ENCODE data around the gene SYNPO.
A peak's percentile ranks its signal among the peaks of the same experiment; 100 is the strongest.

The SYNPO gene

DNA sequence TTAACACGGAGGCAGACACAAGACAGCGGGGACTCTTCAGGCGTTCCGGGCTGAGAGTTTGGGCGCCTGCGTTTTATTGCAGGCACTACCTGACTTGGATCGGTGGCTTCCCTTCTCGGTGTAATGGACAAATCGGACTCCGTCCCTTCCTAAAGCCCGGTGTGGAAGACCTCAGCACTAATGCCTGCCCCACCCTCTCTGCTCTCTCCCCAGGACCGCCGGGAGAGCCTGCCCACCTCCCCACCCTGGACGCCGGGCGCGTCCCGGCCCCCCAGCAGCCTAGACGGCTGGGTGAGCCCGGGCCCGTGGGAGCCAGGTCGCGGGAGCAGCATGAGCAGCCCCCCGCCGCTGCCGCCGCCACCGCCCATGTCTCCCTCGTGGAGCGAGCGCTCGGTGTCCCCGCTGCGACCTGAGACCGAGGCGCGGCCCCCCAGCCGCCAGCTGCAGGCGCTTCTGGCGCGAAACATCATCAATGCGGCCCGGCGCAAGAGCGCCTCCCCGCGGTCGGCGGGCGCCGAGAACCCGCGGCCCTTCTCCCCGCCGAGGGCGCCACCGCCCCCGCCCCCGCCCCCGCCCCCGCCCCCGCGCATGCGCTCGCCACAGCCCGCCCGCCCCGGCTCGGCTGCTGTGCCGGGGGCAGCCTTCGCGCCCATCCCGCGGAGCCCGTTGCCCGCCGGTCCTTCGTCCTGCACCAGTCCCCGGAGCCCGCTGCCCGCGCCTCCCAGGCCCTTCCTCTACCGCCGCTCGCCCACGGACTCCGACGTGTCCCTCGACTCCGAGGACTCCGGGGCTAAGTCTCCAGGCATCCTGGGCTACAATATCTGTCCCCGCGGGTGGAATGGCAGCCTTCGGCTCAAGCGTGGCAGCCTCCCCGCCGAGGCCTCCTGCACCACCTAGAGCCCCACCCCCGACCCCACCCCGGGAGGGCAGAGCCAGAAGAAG, 16.0 kb downstream of the SYNPO start:
- peak; percentile 80 for DNase-seq (ENCODE audit: low spot score)

DNA sequence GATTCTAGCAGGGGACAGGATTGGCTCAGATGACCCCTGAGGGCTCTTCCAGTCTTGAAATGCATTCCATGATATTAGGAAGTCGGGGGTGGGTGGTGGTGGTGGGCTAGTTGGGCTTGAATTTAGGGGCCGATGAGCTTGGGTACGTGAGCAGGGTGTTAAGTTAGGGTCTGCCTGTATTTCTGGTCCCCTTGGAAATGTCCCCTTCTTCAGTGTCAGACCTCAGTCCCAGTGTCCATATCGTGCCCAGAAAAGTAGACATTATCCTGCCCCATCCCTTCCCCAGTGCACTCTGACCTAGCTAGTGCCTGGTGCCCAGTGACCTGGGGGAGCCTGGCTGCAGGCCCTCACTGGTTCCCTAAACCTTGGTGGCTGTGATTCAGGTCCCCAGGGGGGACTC, 17.7 kb downstream of the SYNPO start:
- no peak for DNase-seq (ENCODE audit: low spot score)

DNA sequence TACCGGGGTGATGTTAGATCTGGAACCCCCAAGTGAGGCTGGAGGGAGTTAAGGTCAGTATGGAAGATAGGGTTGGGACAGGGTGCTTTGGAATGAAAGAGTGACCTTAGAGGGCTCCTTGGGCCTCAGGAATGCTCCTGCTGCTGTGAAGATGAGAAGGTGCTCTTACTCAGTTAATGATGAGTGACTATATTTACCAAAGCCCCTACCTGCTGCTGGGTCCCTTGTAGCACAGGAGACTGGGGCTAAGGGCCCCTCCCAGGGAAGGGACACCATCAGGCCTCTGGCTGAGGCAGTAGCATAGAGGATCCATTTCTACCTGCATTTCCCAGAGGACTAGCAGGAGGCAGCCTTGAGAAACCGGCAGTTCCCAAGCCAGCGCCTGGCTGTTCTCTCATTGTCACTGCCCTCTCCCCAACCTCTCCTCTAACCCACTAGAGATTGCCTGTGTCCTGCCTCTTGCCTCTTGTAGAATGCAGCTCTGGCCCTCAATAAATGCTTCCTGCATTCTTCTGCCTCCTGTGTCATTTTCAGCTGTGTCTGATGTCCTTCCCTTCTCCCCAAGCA, 18.3 kb downstream of the SYNPO start:
- DNase-seq (ENCODE audit: low spot score): no peak

DNA sequence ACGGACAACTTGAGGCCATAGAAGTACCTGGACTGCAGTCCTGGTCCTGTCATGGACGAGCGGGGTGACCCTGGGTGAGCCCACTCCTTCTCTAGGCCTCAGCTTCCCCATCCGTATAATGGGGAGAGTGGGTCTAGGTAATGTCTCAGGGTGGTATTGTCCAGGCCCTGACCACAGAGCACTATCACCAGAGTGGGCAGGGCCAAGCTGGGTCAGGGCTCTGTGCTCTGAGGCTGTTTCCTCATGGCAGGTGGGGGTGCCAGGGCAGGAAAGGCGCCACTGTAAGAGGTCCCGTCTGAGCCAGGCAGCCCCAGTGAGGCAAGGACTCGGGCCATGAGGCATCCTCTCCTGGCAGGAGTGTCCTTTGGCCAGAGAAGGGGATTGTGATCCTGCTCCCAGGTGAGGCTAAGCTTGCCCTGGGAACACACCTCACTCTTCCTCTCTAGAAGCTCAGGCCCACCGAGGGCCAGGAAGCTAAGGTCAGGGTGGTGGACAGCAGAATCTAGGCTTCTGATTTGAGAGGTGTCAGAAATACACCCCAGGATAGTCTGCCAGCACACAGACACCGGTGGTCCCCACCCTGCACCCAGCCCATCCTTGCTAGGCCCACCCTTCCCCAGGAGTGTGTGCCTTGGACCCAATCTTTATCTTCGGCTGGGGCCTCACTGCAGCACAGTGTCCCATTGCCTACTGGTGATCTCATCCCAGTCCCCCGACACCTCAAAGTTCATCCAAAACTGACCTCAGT, 19.1 kb downstream of the SYNPO start:
- no peak for DNase-seq (ENCODE audit: low spot score)

DNA sequence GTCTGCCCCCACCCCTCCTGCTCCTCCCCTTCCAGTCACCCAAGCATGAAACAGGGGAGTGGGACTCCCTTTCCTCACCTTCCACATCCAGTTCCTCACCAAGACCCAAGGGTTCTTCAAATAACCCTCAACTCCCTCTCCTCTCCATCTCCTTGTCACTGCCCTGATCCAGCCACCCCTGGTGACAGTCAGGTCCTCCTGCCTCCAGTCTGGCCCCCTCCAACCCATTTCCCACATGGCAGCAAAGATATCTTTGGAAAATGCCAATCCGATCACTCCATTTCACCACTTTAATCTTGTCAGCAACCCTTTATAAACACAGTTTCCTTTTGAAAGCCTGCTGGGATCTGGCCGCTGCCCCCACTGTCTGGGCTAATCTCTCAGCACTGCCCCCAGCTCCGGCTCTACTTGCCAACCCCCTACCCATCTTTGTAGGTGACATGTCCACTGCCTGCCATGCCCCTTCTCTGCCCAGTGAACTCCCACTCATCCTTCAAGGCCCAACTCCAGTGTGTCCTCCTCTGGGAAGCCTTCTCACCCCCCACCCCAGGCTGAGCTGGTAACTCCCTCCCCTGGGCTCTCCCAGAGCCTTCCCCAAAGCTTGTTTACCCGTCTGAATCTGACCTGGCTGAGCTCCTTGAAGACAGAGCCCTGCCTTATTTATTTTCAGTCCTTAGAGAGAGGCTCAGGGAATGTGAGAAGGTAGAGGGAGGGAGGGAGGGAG, 19.8 kb downstream of the SYNPO start:
- no peak for DNase-seq (ENCODE audit: low spot score)

DNA sequence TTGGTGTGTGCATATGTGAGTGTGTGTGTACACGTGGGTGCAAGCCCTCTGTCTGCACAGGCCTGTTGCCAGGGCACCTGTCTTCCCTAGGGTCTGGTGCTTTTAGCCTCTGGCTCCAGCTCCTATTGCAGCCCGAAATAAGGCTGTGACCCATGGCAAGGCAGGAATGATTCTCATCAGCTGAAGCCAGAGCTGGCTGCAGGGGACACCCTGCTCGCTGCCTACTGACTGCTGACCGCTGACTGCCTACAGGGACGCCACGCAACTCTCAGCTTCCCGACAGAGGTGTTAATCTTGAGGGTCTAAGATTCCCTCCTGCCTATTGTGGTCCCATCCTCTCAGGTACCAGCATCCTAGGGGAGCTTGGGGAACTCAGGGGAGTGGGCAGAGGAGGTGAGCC, 20.6 kb downstream of the SYNPO start, which contains the start of gene MYOZ3:
Gene MYOZ3, plus strand, starts transcription at position 166 of the 400 bp plus-strand sequence. CDS start 1,691 bp downstream, outside the sequence.
- no peak for DNase-seq (ENCODE audit: low spot score)

DNA sequence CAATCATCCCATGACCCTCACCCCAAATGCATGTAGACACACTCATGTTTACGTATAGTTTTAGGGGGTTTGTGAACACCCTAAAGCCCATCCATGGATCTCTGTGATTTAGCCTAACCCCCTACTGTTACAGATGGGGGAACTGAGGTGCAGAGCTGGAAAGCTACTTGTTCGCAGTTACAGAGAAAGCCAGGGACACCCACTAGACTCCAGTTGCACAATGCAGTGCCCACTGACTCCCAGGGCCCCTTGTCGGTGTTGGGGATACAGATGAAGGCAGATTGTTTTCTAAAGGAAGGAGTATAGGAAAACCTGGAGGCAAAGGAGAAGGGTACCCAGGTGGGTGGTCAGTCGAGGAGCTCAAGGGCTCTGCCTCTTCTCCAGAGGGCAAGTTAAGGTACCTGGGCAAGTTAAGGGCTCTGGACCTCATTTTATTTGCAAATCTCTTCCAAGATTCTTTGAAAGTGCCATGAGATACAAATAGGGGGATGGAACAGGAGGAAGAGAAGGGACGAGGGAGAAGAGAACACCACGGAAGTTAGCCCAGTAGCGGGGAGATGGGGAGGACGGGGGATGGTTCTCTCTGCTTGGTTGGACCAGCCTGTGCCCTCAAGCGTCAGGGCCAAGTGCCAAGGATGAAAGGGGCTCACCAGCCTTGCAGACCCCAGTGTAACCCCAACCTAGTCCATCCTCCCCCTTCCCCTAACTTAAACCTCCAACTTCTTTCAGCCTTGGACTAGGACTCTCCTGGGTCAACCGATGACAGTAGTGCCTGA, 21.5 kb downstream of the SYNPO start:
- DNase-seq (ENCODE audit: low spot score): no peak

DNA sequence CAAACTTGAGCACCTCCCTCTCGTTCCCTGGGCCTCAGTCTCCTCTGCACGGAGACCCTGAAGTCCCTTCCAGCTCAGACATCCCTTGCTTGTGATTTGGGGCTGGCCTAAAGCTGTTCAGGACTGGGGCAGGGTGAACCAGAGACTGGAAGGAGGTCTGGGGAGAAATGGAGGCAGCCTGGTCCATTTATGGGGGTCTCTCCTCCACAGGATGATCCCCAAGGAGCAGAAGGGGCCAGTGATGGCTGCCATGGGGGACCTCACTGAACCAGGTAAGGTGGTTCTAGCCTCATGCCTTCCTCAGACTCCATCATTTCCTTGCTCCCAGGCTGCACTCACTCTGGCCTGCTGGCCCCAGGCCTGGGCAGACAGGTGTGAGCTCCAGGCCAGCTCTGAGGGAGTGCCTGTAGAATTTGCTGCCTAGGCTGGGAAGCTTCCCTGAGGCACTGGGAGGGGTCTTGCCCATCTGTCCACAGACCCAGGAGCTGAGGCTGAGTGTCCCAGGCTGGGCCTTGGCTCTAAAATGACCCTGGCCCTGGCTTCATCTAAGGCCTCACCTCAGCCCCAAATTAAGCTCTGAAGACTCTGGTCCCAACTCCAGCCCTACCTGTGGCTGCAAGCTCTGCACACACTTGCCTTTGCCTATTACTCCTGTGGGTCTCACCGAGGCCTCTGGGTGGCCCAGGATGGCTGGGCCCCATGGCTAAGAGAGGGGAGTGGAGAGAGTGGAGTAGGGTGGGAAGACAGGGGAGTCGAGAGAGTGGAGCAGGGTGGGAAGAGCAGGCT, 22.5 kb downstream of the SYNPO start:
- DNase-seq (ENCODE audit: low spot score): no peak

DNA sequence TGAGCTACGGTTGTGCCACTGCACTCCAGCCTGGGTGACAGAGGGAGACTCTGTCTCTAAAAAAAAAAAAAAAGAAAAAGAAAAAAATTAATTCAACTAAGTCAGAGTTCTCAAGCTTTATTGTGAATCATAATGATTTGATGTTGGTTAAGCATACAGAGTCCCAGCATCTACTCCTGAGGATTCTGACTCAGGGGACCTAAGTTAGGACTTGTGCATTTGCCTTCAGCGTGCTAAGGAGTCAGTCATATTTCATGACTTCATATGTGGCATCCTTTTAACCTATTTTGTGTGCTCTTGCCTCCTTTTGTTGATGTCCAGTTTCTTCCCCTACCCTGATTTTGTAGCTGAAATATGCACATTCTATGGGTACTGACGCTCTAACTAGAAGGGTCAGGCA, 23.5 kb downstream of the SYNPO start:
- DNase-seq (ENCODE audit: low spot score): no peak

DNA sequence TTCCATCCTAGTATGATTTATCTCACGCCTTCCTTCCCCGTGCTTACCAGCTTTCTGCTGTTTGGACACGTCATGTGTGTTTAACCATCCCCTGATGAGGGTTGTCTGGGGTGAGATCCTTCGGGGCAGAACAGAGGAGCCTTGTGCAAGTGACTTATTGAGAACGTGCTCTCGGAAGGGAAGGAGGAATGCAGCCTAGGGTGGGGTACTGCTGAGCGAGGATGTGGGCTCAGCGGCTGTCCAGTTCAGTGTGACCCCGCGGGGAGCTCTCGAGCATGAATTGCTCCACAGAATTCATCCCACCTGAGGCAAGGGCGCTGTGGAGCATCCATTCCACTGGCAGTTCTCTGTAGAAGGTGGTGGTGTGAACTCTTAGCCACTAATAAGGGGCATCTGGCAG, 24.6 kb downstream of the SYNPO start:
- DNase-seq (ENCODE audit: low spot score): no peak

DNA sequence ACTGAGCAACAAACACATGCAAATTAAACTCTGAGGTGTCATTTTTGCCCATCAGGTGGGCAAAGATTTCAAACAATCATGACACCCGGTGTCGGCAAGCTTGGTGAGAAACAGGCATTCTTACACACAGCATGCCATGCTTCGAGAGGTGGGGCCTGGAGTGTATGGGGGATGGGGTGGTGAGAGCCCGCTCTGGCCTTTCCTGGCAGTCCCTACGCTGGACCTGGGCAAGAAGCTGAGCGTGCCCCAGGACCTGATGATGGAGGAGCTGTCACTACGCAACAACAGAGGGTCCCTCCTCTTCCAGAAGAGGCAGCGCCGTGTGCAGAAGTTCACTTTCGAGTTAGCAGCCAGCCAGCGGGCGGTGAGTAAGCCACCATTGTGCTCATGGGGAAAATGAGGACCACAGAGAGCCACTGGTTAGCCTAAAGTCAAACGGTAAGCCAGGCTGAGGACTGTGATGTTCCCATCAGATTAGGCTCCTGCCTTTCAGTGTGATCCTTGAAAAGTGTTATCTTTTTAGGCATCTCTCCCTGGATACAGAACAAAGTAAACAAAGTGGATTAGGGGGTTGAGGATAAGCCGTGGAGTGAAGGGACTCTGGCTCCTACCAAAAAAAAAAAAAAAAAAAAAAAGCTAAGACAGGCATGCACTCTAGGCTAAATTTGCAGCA, 30.0 kb downstream of the SYNPO start:
- no peak for DNase-seq (ENCODE audit: low spot score)

DNA sequence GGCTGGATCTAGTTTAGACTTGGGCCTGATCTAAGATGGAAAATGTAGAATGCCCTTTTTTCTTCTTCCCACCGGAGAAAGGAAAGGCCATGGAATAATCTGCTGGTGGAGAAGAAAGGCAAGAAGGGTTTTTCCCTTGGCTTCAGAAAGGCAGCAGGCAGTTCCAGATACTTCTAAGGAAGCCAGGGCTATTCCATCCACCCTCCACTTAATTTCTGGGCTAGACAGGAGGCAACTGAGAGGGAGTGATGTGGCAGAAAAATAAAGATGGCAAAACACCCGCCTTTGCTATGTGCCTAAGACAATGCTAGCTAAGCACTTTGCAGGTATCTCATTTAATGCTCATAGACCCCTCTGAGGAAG, 30.5 kb downstream of the SYNPO start:
- no peak for DNase-seq (ENCODE audit: low spot score)

DNA sequence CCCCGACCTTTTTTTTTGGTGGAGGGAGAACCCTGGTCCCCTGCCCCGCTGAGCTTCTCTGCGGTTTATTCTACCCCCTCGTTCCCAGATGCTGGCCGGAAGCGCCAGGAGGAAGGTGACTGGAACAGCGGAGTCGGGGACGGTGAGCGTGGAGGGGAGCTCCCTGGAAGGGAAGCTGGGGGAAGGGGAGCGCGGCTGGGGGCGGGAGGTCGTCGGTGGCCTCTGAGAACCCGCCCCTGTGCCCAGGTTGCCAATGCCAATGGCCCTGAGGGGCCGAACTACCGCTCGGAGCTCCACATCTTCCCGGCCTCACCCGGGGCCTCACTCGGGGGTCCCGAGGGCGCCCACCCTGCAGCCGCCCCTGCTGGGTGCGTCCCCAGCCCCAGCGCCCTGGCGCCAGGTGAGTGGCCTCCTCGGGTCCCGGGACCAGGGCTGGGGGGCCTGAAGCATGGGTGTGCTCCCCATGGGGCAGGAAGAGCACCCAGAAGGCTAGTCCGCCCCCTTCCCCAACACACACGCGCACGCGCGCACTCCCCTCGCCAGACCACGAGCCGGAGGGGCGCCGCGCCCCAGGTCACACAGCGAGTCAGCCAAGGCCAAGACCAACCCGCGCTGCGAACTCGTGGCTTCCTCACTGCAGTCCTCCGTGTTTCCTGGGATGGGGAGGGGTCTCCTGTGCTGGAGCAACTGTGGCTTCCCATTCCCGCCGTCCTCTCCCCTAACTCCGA, 31.2 kb downstream of the SYNPO start:
- no peak for DNase-seq (ENCODE audit: low spot score)

DNA sequence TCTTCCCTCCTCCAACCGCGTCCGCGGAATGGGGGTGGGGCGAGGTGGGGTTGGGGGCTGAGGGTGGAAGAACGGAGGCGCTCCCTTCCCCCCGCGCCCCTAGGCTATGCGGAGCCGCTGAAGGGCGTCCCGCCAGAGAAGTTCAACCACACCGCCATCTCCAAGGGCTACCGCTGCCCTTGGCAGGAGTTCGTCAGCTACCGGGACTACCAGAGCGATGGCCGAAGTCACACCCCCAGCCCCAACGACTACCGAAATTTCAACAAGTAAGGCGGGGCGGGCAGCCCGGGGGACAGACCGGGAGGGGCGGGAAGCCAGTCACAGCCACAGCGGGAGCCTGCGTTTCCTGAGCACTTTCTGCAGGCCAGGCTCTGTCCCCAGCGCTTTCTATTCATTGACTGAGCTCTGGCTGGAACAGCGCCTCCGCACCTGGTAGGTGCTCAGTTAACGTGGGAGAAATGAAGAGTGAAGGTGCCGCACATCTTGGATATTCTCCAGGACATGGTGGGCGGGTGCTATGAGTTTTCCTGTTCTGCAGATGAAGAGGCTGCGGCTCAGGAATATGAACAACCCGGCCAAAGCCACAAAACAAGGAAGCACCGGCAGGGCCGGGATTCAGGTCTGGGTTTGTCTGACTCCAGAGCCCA, 31.9 kb downstream of the SYNPO start:
- DNase-seq (ENCODE audit: low spot score): no peak

DNA sequence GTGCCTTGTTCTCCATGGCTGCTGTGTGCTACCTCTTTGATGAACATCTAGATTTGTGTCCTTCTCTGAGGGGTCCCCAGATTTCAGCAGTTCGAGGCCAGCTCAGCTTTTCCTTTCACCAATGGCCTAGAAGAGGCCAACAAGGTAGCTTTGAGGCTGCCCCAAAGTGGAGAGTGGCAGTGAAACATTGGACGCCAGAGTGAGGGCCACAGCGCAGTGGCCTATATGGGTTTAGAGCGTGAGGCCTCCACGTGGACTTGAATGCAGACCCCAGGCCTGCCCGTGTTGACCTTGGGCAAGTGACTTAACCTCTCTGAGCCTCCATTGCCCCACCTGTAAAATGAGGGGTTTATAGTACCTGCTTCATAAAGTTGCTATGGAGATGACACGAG, 32.4 kb downstream of the SYNPO start:
- DNase-seq (ENCODE audit: low spot score): no peak

DNA sequence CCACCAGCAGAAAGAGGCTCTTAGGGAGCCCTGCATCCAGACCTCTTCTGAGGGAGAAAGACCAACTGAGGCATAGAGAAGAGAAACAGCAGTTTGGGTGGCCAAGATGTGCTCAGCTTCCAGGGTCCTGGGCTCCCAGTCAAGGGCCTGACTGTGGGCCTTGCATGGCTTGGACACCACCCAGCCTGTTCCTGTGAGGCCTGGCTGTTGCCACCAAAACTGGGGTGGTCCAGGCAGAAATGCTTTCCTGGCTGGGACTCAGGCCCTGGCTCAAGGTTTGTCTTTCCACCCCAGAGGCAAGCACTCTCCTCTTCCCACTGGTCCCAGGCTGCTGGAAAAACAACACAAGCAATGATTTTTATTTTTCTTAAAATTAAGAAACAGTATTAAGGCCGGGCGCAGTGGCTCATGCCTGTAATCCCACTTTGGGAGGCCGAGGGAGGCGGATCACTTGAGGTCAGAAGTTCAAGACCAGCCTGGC, 33.9 kb downstream of the SYNPO start:
- DNase-seq (ENCODE audit: low spot score): no peak

DNA sequence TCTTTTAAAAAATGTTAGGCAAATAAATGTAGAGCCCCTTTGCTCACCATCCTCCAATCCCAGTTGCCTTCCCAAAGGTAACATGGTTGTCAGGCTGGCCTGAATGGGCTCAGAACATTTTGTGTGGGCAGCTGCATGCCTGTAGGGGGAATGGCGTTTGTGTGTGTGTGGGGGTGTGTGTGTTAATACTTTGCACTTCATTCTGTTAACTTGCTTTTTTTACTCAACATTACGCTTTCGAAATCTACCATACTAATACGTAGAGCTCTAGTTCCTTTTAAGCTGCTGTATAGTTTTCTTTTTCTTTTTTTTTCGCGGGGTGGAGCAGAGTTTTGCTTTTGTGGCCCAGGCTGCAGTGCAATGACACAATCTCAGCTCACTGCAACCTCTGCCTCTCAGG, 34.6 kb downstream of the SYNPO start:
- DNase-seq (ENCODE audit: low spot score): no peak

DNA sequence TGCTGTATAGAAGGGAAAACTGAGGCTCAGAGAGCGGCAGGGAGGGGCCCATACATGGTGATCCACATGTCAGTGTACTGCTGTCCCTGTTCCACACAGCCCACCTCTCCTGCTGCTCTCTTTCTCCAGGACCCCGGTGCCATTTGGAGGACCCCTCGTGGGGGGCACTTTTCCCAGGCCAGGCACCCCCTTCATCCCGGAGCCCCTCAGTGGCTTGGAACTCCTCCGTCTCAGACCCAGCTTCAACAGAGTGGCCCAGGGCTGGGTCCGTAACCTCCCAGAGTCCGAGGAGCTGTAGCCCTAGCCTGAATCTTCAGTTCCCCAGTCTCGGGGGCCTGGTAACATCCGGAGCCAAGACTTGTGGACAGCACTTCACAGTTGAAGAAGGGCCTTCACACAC, 36.1 kb downstream of the SYNPO start:
- DNase-seq (ENCODE audit: low spot score): no peak

DNA sequence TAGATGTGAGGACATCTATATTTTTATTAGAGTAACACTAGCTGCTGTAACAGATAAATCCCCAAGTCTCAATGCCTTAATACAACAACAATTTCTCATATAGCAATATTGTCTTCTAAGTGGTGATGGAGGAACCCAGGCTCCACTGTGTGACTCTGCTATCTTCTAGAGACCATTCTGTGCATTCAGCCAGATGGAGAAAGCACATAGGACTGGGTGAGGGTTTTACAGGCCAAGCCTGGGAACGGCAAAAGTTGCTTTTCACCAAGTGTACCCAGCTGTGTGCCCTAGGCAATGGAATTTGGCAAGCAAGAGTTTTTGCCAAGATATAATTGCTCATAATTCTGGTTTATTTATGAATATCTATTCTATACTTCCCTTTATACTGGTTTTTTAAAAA, 48.7 kb downstream of the SYNPO start:
- no peak for DNase-seq (ENCODE audit: low spot score)
